Measurements from ENCODE around the gene MIOX. TPM values are rescaled to one million over a fixed set of nuclear protein-coding genes. Genes with fewer than 3 reads are reported as not detected.

The MIOX gene
- polyA plus RNA-seq, 1 donor from 2014 or later, result not detected

DNA sequence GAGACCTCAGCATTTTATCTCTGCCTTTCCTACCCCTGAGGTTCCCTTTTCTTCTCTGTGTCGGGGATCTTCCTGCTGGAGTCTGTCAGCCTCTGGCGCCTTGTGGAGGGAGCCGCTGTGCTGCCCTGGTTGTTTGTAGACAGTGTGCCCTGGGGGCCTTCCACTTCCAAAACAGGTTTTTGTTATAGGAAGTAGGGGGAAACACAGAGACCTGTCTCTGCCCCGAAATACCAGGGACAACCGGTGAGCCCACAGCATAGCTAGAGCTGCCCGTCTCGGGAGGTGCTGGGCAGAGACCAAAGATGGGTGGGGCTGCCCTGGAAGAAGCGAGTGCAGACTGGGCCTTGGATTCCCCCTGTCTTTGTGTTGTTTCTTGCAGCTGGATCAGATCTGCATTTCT, 29.4 kb downstream of the MIOX start:
- no peaks in the 10 kb centered on the region for H3K9me3 ChIP-seq (ENCODE audit: low read length)
- TF ChIP-seq, protein P1, sequence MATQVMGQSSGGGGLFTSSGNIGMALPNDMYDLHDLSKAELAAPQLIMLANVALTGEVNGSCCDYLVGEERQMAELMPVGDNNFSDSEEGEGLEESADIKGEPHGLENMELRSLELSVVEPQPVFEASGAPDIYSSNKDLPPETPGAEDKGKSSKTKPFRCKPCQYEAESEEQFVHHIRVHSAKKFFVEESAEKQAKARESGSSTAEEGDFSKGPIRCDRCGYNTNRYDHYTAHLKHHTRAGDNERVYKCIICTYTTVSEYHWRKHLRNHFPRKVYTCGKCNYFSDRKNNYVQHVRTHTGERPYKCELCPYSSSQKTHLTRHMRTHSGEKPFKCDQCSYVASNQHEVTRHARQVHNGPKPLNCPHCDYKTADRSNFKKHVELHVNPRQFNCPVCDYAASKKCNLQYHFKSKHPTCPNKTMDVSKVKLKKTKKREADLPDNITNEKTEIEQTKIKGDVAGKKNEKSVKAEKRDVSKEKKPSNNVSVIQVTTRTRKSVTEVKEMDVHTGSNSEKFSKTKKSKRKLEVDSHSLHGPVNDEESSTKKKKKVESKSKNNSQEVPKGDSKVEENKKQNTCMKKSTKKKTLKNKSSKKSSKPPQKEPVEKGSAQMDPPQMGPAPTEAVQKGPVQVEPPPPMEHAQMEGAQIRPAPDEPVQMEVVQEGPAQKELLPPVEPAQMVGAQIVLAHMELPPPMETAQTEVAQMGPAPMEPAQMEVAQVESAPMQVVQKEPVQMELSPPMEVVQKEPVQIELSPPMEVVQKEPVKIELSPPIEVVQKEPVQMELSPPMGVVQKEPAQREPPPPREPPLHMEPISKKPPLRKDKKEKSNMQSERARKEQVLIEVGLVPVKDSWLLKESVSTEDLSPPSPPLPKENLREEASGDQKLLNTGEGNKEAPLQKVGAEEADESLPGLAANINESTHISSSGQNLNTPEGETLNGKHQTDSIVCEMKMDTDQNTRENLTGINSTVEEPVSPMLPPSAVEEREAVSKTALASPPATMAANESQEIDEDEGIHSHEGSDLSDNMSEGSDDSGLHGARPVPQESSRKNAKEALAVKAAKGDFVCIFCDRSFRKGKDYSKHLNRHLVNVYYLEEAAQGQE (IDR thresholded peaks at IDR 0.05; ENCODE audit: borderline replicate concordance), result no peak
- TF ChIP-seq TAF1 (IDR thresholded peaks at IDR 0.05; ENCODE audit: low read depth), result no peak
- no peak for TF ChIP-seq RAD21 (conservative IDR thresholded peaks at IDR 0.05)
- TF ChIP-seq POLR2AphosphoS5 (IDR thresholded peaks at IDR 0.05), result no peak
- TF ChIP-seq EZH2 (IDR thresholded peaks at IDR 0.05; ENCODE audit: borderline replicate concordance, insufficient read depth, low read length, poor library complexity, severe bottlenecking), result no peak
- no peak overlapping the region for H3K9ac ChIP-seq (ENCODE audit: low read length)
- no peak overlapping the region for H3K4me2 ChIP-seq (ENCODE audit: low read length)
- no peak overlapping the region for H3K4me3 ChIP-seq (ENCODE audit: low read length)
- H3K36me3 ChIP-seq (ENCODE audit: insufficient read depth, low read length), result no peaks in the 10 kb centered on the region
- no peaks in the 10 kb centered on the region for H3F3A ChIP-seq (ENCODE audit: insufficient read depth, low read length, poor library complexity, severe bottlenecking)
- H4K20me1 ChIP-seq (ENCODE audit: insufficient read depth), result no peaks in the 10 kb centered on the region
- peaks cover 7% of the 10 kb centered on the region for H3K79me2 ChIP-seq (replicated peaks; ENCODE audit: insufficient read depth, low read length)
- no peak overlapping the region for H2AFZ ChIP-seq (ENCODE audit: low read depth, low read length)
- no peaks in the 10 kb centered on the region for H3K27me3 ChIP-seq (ENCODE audit: insufficient read depth, low read depth, low read length)
- no peaks in the 10 kb centered on the region for H3K9me2 ChIP-seq (ENCODE audit: insufficient read depth, low read length)
- H3K27ac ChIP-seq (ENCODE audit: low read length), result no peak overlapping the region

DNA sequence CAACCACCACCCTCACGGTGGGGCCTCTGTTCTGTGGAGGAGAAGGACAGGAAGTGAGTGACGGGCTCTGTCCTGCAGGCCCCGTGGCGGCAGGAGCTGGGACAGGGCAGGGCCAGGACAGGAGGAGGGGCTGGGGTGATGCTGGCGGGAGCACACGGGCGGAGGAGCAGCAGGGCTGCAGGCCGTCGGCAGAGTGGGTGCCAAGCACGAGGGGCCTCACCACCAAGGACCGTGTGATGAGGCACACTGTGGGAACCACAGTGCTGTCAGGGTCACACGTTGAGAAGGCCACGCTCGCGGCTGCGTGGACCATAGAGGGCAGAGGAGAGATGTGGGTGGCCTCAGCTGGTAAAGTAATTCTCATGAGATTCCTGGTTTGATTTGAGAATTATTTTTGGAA, 30.2 kb downstream of the MIOX start:
- Histone ChIP-seq H3K27me3 (ENCODE audit: insufficient read depth, low read depth, low read length) (no peaks in the 10 kb centered on the region), H3K4me2 (ENCODE audit: low read length) (no peak overlapping the region), H3K79me2 (replicated peaks; ENCODE audit: insufficient read depth, low read length) (peaks cover 7% of the 10 kb centered on the region), H3K9ac (ENCODE audit: low read length) (no peak overlapping the region), H3K27ac (ENCODE audit: low read length) (no peak overlapping the region), H3K9me3 (ENCODE audit: low read length) (no peaks in the 10 kb centered on the region), H3K36me3 (ENCODE audit: insufficient read depth, low read length) (no peaks in the 10 kb centered on the region), H3K9me2 (ENCODE audit: insufficient read depth, low read length) (no peaks in the 10 kb centered on the region), H2AFZ (ENCODE audit: low read depth, low read length) (no peak overlapping the region), H3K4me3 (ENCODE audit: low read length) (no peak overlapping the region), H3F3A (ENCODE audit: insufficient read depth, low read length, poor library complexity, severe bottlenecking) (no peaks in the 10 kb centered on the region), H4K20me1 (ENCODE audit: insufficient read depth) (no peaks in the 10 kb centered on the region)
- TF ChIP-seq EP300 (conservative IDR thresholded peaks at IDR 0.05; ENCODE audit: poor library complexity, severe bottlenecking) (no peak), RAD21 (conservative IDR thresholded peaks at IDR 0.05) (no peak)
- TF ChIP-seq, protein P1 (IDR thresholded peaks at IDR 0.05; ENCODE audit: borderline replicate concordance), result no peak
